Ovary (tissue), 3 donors: ENCODE data around the gene ZNF513.

Experiments used
- EP300 ChIP-seq: sonication (generic); formaldehyde crosslinking; IDR thresholded peaks from one replicate; pipeline ENCODE4 v1.6.1; 2017; ENCODE audit warnings: antibody characterized with exemption
- TF ChIP-seq, protein P1 (sequence below), 3 donors: fragments of 450-650 bp in 2 of 3; fragments of 200-600 bp in 1 of 3; IDR thresholded peaks; one replicate each; pipeline versions ENCODE4 v1.5.1 to v1.8.0; 2016 to 2022; ENCODE audit warnings: antibody characterized with exemption in 3 of 3, mild to moderate bottlenecking in 1 of 3
- donor health status: DM: no; HTN: no; CAD: no.

DNA sequence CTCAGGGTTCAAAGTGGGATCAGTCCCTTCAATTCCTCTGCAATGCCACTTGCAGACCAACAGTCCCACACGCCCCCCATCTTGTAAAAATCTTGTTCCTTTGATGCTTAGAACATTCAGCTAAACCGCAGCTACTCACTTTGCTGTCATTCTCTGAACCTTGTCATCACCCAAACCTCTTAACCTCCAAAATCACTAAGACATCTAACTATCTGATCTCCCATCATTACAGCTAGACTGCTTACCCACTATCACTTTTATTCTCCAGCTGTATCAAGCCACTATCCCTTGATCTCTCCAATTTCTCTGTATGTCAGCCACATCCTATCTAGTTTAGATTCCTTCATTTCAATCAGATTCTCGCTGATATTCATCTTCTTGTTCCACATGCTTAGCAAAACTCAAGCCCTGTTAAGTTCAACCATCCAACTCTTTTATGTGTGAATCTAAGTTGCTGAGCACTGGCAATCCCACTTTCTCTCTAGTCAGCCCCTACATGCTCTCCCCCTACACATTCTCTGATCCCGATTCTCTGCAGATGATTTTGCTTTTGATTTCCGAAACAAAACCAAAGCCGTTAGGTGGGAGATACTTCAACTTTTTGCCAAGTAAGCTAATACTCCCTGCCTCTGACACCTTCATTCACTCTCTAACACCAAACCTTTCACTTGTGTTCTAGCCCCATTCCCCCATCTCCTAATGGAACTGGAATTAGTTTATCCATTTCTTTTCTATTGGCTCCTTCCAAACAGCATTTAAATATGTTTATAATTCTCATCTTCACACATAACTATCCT is 28.5 kb downstream of the ZNF513 start:
- TF ChIP-seq, protein P1, sequence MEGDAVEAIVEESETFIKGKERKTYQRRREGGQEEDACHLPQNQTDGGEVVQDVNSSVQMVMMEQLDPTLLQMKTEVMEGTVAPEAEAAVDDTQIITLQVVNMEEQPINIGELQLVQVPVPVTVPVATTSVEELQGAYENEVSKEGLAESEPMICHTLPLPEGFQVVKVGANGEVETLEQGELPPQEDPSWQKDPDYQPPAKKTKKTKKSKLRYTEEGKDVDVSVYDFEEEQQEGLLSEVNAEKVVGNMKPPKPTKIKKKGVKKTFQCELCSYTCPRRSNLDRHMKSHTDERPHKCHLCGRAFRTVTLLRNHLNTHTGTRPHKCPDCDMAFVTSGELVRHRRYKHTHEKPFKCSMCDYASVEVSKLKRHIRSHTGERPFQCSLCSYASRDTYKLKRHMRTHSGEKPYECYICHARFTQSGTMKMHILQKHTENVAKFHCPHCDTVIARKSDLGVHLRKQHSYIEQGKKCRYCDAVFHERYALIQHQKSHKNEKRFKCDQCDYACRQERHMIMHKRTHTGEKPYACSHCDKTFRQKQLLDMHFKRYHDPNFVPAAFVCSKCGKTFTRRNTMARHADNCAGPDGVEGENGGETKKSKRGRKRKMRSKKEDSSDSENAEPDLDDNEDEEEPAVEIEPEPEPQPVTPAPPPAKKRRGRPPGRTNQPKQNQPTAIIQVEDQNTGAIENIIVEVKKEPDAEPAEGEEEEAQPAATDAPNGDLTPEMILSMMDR (IDR thresholded peaks at IDR 0.05) = no peak
- no peak for TF ChIP-seq EP300
